ENCODE results near the gene BHLHA9.
A peak's percentile ranks its signal among the peaks of the same experiment; 100 is the strongest.
"Not testable (repeated sequence)": the region's sequence is repeated elsewhere in the genome, so short reads cannot be mapped to it uniquely, and the experiment has no call there.

BHLHA9 gene
- total RNA-seq: 0 reads per million in 2 donors

GRCh38 chr17:1270210-1271029 lies at the start of gene BHLHA9:
BHLHA9 (plus strand) TSS chr17:1270444; CDS start chr17:1270564, 120 bp downstream.
- DNase-seq: peak in 1 of 5 experiments; percentile 28

GRCh38 chr17:1221209-1221608 lies 49.0 kb upstream of the BHLHA9 start:
- DNase-seq: no peak

DNA sequence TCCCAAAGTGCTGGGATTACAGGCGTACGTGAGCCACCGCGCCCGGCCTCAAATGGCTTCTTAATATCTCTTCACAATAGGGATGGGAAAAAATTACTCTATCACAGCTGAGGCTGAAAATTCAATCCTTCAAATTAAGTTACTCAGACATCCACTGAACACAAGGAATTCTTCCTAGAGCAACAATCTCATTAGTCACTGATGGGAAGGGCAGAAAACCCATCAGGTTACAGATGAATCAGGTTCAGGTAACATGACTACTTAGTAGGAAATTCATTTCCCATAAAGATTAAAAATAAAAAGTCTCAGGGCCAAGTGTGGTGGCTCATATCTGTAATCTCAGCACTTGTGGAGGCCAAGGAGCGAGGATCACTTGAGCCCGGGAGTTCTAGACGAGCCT lies 47.9 kb upstream of the BHLHA9 start:
- DNase-seq: no peak

DNA sequence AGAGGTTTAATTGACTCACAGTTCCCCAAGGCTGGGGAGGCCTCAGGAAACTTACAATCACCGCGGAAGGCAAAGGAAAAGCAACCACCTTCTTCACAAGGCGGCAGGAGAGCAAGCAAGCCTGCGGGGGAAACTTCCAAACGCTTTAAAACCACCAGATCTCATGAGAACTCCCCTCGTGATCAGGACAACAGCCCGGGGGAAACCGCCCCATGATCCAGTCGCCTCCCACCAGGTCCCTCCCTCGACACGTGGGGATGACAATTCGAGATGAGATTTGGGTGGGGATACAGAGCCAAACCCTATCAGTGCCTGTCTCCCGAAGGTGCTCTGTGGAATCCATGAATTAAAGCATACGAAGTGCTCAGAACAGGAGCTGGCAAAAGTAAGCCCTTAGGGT lies 46.6 kb upstream of the BHLHA9 start:
- DNase-seq: no peak

GRCh38 chr17:1224330-1224729 lies 45.9 kb upstream of the BHLHA9 start:
- DNase-seq: no peak

GRCh38 chr17:1226308-1226707 lies 43.9 kb upstream of the BHLHA9 start:
- DNase-seq: no peak

- DNase-seq: no peak
Measured at GRCh38 chr17:1227365-1227764, 42.9 kb upstream of the BHLHA9 start.

GRCh38 chr17:1227917-1228780 lies 42.1 kb upstream of the BHLHA9 start:
- DNase-seq: peak in 3 of 5 experiments; percentile 8 to 54 (median 31)

DNA sequence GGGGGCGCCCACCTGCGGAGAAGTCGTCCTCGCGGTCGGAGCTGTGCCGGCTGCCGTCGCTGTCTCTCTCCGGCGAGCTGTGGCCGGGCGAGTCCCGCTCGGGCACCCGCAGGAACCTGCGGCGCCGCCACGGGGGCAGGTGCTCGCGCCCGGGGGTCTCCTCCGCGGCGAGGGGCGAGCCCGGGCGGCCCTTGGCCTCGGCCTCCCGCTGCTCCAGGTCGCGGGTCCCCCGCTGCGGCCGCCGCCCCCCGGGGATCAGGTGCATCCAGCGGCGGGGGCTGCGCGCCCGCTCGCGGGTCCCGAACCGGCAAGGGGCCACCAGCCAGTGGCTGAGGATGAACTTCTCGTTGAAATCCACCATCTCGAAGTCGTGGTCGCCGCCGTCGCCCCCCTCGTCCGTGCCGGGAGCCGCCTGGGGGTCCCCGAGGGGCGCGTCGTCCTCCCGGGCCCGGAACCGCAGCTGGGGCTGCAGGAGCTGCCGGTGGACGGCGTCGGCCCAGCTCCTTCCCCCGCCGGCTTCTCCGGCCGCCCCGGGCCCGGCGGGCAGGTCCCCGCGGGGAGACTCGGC lies 41.4 kb upstream of the BHLHA9 start:
- DNase-seq: no peak

- peak in 3 of 5 experiments; percentile 20 to 27 (median 25) for DNase-seq
Measured at GRCh38 chr17:1229349-1229899, 40.8 kb upstream of the BHLHA9 start.

GRCh38 chr17:1229900-1230501 lies 40.2 kb upstream of the BHLHA9 start:
- DNase-seq: no peak

DNA sequence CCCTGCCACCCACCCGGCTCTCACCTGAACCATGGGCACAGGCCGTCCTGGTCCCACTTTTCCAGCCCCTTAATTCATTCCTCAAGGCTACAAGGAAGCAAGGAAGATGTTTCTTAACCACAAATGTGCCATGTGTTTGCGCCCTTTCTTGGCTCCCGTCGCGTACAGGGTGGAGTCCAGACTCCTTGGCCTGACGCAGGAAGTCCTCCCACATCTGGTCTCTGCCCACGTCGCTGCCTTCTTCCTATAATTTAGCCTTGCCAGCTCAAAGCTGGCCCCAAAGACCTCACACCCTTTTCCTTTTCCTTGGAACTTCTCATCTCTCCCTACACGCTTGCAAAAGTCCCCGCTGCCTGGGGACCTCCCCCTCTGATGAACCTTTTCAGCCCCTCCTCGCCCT lies 38.8 kb upstream of the BHLHA9 start:
- DNase-seq: no peak

- DNase-seq: no peak
Measured at GRCh38 chr17:1232331-1232730, 37.9 kb upstream of the BHLHA9 start.

DNA sequence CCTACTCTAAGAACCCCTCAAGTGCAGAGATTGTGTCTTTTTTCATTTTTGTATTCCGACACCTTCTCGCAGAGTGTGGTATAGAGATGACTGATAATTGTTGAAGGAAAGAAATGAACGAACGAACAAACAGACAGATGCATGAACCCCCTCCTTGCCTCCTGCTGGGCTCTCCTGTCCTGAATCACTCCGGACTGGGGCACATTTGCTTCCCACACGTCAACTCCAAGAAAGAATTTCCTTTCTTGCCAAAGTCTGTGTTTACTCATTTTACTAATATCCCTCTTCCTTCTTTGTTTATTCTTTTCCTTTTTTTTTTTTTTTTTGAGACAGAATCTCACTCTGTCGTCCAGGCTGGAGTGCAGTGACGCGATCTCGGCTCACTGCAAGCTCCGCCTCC lies 37.5 kb upstream of the BHLHA9 start:
- no peak for DNase-seq

DNA sequence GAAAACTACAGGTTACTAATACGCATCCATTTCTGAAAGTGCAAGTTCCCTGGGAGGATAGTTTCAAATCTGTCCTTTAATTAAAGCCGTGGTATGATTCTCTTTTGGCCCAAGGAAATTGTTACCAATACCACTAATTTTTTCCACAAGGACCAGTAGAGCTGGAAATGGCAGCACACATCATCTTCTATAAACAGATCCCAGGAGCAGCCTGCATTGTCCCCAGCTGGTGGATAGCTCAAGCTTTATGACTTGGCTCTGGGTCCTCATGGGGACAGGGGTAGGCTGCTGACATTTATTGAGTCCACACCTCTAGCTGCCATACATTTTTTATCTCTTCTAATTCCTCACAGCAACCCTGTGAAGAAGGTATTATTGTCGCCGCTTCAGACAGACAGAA lies 35.8 kb upstream of the BHLHA9 start:
- DNase-seq: no peak

DNA sequence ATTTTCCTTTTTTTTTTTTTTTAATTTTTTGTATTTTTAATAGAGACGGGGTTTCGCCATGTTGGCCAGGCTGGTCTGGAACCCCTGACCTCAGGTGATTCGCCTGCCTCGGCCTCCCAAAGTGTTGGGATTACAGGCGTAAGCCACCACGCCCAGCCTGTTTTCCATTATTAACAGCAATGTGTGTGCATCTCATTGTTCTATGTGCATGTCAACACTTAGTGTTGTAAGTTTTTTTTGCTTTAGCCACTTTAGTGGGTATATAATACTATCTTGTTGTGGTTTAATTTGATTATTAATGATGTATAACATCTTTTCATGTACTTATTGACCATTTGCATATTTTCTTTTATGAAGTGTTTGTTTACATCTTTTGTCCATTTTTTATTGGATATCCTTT lies 32.8 kb upstream of the BHLHA9 start:
- DNase-seq: no peak

GRCh38 chr17:1239210-1239609 lies 31.0 kb upstream of the BHLHA9 start:
- no peak for DNase-seq

- not testable (repeated sequence) for DNase-seq
Measured at GRCh38 chr17:1240426-1240825, 29.8 kb upstream of the BHLHA9 start.

DNA sequence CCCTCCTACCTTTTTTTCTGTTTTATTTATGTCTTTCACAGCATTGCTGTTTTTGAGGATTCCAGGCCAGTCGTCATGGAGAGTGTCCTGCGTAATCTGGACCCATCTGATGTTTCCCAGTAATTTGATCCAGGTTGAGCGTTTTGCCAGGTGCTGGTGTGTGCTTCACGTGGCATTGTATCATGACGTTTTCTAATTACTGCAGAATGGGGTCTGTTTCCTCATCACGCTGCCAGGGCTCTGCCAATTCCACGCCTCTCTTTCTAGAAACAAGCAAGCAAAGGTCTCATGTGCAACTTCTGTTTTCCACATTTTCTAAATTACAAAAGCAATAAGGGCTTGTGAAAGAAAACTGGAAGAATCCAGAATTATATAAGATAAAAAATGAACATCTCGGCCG lies 28.3 kb upstream of the BHLHA9 start:
- DNase-seq: no peak

GRCh38 chr17:1244606-1245012 lies 25.6 kb upstream of the BHLHA9 start:
- no peak for DNase-seq

DNA sequence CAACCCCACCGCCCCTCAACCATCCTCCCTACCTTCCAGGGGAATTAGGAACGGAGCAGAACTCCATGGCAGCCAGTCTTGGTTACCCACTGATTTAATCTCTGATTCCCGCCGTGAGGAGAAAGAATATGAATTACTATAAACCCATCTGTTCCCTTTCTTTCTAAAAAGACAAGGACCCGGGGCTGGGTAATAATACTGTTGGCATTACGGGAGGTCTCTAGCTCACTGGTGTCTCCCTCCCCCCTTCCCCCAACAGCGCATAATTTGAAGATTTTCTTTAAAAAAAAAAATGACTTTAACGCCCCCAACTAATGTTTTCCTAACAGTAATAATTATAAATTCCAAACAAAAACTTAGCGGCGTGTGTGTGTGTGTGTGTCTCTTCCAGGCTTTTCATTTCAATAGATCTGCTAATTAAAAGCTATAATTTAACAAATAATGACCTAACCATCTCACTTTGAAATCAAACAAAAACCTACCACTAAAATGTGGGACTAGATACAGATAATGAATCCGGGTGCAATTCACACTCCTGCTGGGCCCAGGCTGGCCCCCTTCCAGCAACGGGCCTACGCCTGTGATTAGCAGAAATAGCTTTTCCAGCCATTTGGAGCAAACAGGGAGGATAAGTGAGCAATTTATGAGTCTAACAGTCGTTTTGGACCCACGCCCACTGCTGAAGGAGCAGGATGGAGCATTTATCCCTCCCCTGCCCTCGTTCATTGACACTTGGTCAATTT lies 18.2 kb upstream of the BHLHA9 start:
- DNase-seq: no peak

DNA sequence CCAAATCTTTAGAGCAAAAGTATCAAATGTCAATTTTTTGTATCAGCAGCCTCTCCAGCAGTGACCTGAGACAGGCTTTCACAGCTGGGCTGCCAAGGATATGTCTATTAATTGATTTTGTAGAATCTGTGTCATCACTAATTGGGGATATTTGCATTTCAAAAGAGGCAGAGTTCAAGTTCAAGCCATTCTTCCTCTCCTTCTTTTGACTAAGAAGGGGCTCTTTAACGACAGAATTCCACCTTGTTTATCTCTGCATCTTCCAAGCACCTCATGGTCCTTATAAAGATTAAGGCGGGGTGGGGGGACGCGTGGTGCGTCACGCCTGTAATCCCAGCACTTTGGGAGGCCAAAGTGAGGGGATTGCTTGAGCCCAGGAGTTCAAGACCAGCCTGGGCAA lies 15.2 kb upstream of the BHLHA9 start:
- no peak for DNase-seq
